Measurements from ENCODE around the gene PLXND1.

DNA sequence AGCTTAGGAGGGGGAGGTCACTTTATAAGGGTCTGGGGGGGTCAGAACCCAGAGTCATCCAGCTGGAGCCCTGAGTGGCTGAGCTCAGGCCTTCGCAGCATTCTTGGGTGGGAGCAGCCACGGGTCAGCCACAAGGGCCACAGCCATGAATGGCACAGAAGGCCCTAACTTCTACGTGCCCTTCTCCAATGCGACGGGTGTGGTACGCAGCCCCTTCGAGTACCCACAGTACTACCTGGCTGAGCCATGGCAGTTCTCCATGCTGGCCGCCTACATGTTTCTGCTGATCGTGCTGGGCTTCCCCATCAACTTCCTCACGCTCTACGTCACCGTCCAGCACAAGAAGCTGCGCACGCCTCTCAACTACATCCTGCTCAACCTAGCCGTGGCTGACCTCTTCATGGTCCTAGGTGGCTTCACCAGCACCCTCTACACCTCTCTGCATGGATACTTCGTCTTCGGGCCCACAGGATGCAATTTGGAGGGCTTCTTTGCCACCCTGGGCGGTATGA is 77.8 kb downstream of the PLXND1 start, which contains the start of gene RHO:
- TF ChIP-seq YY1 (IDR thresholded peaks at IDR 0.05; ENCODE audit: insufficient read depth, insufficient read length) (no peak), SUZ12 (IDR thresholded peaks at IDR 0.05; ENCODE audit: extremely low read depth, insufficient read depth, insufficient read length) (no peak), ZNF274 (IDR thresholded peaks at IDR 0.05; ENCODE audit: low read depth, low read length) (no peak)

Data from NT2/D1 (cell line).